HG02678 (cell line): ENCODE results near the gene ADD3.

Experiments
- ATAC-seq: cut with Tn5 transposase; IDR thresholded peaks from one replicate; pipeline ENCODE4 v1.9.1; 2021; ENCODE audit warnings: mild to moderate bottlenecking, moderate library complexity; ENCODE audit not compliant: unreplicated experiment

Gene ADD3

GRCh38 chr10:110144507-110144906 lies 136.7 kb downstream of the ADD3 start:
- ATAC-seq = no peak

GRCh38 chr10:110147961-110148360 lies 140.2 kb downstream of the ADD3 start:
- ATAC-seq = no peak

GRCh38 chr10:110149259-110149658 lies 141.5 kb downstream of the ADD3 start:
- no peak for ATAC-seq

- ATAC-seq = no peak
Observed at GRCh38 chr10:110150046-110150445, 142.3 kb downstream of the ADD3 start.

GRCh38 chr10:110150981-110151380 lies 143.2 kb downstream of the ADD3 start:
- ATAC-seq = no peak

- ATAC-seq = no peak
Observed at GRCh38 chr10:110151467-110151866, 143.7 kb downstream of the ADD3 start.

GRCh38 chr10:110151971-110152370 lies 144.2 kb downstream of the ADD3 start:
- ATAC-seq = no peak

GRCh38 chr10:110153396-110153795 lies 145.6 kb downstream of the ADD3 start:
- ATAC-seq = no peak

GRCh38 chr10:110156046-110156445 lies 148.3 kb downstream of the ADD3 start:
- ATAC-seq = no peak

GRCh38 chr10:110158051-110159005 lies 150.5 kb downstream of the ADD3 start:
- no peak for ATAC-seq

GRCh38 chr10:110160081-110160480 lies 152.3 kb downstream of the ADD3 start:
- no peak for ATAC-seq

GRCh38 chr10:110160522-110160921 lies 152.7 kb downstream of the ADD3 start:
- ATAC-seq = no peak

- ATAC-seq = no peak
Observed at GRCh38 chr10:110162741-110163145, 155.0 kb downstream of the ADD3 start.

- ATAC-seq = no peak
Observed at GRCh38 chr10:110163192-110163773, 155.5 kb downstream of the ADD3 start.

- ATAC-seq = no peak
Observed at GRCh38 chr10:110163841-110164240, 156.1 kb downstream of the ADD3 start.

- no peak for ATAC-seq
Observed at GRCh38 chr10:110165239-110165638, 157.5 kb downstream of the ADD3 start.

- no peak for ATAC-seq
Observed at GRCh38 chr10:110167149-110167548, 159.4 kb downstream of the ADD3 start.

- no peak for ATAC-seq
Observed at GRCh38 chr10:110168601-110169481, 161.1 kb downstream of the ADD3 start.

GRCh38 chr10:110169586-110169985 lies 161.8 kb downstream of the ADD3 start:
- no peak for ATAC-seq

- ATAC-seq = no peak
Observed at GRCh38 chr10:110170142-110170971, 162.6 kb downstream of the ADD3 start.
